HG03060 (cell line): ENCODE measurements around the gene PGS1.

ENCODE experiments used
- ATAC-seq: cut with Tn5 transposase; IDR thresholded peaks from one replicate; pipeline ENCODE4 v1.9.1; 2021; ENCODE audit warnings: low read depth, moderate number of reproducible peaks; ENCODE audit not compliant: unreplicated experiment

PGS1 gene

DNA sequence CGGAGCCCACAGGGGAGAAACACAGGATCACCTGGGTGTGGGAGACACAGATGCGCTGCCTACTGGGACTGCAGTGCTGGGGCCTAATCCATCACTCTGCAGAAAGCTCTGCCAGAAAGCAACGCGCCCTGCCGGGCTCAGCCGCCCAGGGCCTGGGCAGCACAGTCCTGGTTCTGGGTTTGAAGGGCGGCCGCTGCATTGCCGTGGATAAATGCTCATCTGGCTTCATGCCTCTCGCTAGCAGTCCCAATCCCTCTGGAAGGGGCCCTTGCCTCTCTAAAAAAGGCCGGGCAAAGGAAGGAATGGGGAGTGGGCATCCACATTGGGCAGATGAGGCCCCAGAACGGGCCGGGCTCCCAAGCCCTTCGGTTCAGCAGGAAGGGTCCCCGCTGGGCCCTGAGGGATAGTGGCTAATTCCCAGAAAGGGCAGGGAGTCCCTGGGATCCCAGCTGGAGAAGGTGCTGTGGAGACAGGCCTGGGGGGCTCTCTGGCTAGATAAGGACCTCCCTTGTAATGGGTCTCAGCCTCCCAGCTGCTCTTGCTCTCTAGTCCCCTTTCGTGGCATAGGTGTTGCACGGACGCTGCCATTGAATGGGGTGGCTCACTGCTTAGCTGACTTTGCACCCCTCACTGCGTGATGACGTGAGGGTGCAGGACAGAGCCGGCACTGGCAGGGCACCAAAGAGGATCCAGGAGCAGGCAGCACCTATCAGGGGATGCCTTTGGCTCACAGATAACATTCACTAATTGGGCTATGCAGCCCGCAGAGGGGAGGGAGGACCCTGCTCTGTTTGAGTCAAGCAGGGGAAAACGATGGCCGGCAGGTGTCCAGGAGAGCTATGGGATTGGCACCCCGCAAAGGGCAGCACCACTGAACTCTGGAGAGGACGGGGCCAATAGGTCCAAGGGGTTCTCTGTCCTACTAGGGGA is 88.6 kb downstream of the PGS1 start:
- no peak for ATAC-seq

- no peak for ATAC-seq
Measured at GRCh38 chr17:78468366-78468765, 89.9 kb downstream of the PGS1 start.

GRCh38 chr17:78469443-78469842 is 91.0 kb downstream of the PGS1 start:
- no peak for ATAC-seq

GRCh38 chr17:78471635-78472034 is 93.2 kb downstream of the PGS1 start:
- no peak for ATAC-seq

DNA sequence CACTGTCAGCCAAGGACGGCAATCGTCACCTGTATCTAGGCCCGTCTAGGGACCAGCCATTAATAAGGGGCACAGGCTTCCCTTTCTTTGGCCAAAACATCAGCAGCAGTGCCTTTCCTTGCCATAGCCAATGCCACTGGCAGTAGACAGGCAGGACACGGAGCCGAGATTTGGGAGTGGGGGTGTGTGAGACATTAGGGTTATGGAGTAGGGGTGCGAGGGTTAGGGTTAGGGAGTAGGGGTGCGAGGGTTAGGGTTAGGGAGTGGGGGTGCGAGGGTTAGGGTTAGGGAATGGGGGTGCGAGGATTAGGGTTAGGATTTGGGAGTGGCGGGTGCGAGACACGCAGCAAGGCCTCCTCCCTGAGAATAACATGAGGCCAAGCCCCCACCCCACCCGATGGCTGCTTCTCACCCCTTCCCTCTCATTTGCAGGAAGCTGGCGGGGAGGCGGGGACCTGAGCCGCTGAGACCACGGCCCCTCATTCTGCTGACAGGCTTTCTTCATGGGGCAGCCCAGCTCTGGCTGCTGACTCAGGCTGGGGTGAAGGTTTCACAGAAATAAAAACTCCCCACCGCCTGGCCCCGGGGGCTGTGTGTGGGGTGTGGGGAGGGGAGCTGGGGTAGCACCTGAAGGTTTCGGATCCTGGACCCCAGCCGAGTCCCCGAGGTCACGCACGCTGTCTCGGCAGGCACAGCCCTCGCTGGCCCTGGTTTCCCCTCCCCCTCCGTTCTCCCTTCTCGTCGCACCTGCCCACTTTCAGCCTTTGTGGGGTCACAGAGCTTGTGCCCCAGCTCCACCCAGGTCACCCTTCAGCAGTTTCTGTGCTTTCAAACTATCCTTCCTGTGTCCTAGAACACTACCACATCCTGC is 93.8 kb downstream of the PGS1 start:
- no peak for ATAC-seq

DNA sequence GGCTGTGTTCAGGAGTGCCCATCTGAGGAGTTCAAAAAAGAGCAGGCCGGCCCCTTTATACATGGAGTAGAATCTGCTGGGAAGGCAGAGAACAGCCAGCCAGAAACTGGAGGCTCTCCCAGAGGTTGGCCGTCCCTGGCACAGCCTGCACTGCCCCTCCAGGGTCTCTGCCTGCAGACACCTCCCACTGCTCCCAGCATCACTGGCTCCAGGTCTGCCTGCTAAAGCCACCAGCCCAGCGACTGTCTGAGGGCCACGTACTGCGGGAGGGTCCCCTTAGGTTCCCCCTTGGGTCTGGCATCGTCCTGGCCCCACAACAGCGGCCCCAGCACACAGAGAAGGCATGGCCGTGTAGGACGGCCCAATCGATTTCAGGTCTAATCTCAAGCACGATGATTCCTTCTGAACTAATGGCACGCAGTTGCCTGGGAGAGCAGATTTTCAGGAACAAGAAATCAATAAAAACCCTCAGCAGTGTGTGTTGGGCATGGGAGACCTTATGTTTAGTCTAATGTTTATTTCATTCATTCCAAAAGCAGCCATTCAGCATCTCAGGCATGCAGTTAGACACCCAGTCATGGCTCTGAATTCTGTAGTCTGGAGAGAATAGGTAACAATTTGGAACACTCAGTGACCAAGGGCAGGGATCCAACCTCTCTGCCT is 95.6 kb downstream of the PGS1 start:
- no peak for ATAC-seq
